ENCODE results near the gene STX18. TPM values are rescaled to one million over a fixed set of nuclear protein-coding genes. Genes with fewer than 3 reads are reported as not detected.
A peak's percentile ranks its signal among the peaks of the same experiment; 100 is the strongest.
"Not testable (repeated sequence)": the region's sequence is repeated elsewhere in the genome, so short reads cannot be mapped to it uniquely, and the experiment has no call there.

STX18 gene
- 27.6 TPM for total RNA-seq

GRCh38 chr4:4541661-4542570, at the start of gene STX18:
Gene STX18, minus strand, starts transcription at chr4:4542048. Its CDS starts 84 bp downstream, at chr4:4541964.
- peak; percentile 89 for DNase-seq

GRCh38 chr4:4591071-4591470, 49.2 kb upstream of the STX18 start:
- peak; percentile 79 for DNase-seq

- DNase-seq = peak; percentile 79
These were observed 48.7 kb upstream of the STX18 start for GRCh38 chr4:4590546-4590945.

GRCh38 chr4:4585012-4585670, 43.3 kb upstream of the STX18 start:
- no peak for DNase-seq

GRCh38 chr4:4583606-4584005, 41.8 kb upstream of the STX18 start:
- DNase-seq = no peak

- DNase-seq = no peak
These were observed 40.8 kb upstream of the STX18 start for GRCh38 chr4:4582653-4583052.

GRCh38 chr4:4580494-4580893, 38.6 kb upstream of the STX18 start:
- DNase-seq = no peak

GRCh38 chr4:4578981-4579380, 37.1 kb upstream of the STX18 start:
- no peak for DNase-seq

- DNase-seq = no peak
These were observed 35.6 kb upstream of the STX18 start for GRCh38 chr4:4577359-4577875.

GRCh38 chr4:4575284-4576211, 33.7 kb upstream of the STX18 start:
- DNase-seq = peak; percentile 54

- DNase-seq = peak; percentile 94
These were observed 32.9 kb upstream of the STX18 start for GRCh38 chr4:4574792-4575191.

GRCh38 chr4:4574052-4574451, 32.2 kb upstream of the STX18 start:
- no peak for DNase-seq

- DNase-seq = peak; percentile 35
These were observed 31.0 kb upstream of the STX18 start for GRCh38 chr4:4572821-4573220.

GRCh38 chr4:4569861-4570260, 28.0 kb upstream of the STX18 start:
- DNase-seq = not testable (repeated sequence)

- no peak for DNase-seq
These were observed 27.1 kb upstream of the STX18 start for GRCh38 chr4:4568806-4569427.

- not testable (repeated sequence) for DNase-seq
These were observed 24.5 kb upstream of the STX18 start for GRCh38 chr4:4566359-4566758.

- DNase-seq = no peak
These were observed 22.7 kb upstream of the STX18 start for GRCh38 chr4:4564522-4564921.

- no peak for DNase-seq
These were observed 18.8 kb upstream of the STX18 start for GRCh38 chr4:4560642-4561041.

GRCh38 chr4:4560136-4560535, 18.3 kb upstream of the STX18 start:
- no peak for DNase-seq

GRCh38 chr4:4559596-4559995, 17.7 kb upstream of the STX18 start:
- no peak for DNase-seq

- no peak for DNase-seq
These were observed 17.0 kb upstream of the STX18 start for GRCh38 chr4:4558881-4559280.

- DNase-seq = no peak
These were observed 14.1 kb upstream of the STX18 start for GRCh38 chr4:4555916-4556315.
